Keratinocyte (primary cell): ENCODE measurements around the gene FRMD4B.
A peak's percentile ranks its signal among the peaks of the same experiment; 100 is the strongest.

Experiments
- CTCF ChIP-seq, 3 experiments: IDR thresholded peaks in 1 of 3; conservative IDR thresholded peaks in 1 of 3; optimal IDR thresholded peaks in 1 of 3; 2 replicates in 2 of 3; 3 replicates in 1 of 3; pipeline versions ENCODE3 to v1.5.1; 2011; ENCODE audit warnings: low read length in 3 of 3, mild to moderate bottlenecking in 3 of 3, moderate library complexity in 2 of 3, control low read depth in 1 of 3, inconsistent platforms in 1 of 3; ENCODE audit not compliant: insufficient read depth in 2 of 3; ENCODE audit errors: extremely low read depth in 1 of 3
- EZH2 ChIP-seq: IDR thresholded peaks from one replicate; pipeline ENCODE4 v1.6.1; 2012; ENCODE audit warnings: inconsistent platforms, mild to moderate bottlenecking, low read length, moderate library complexity

DNA sequence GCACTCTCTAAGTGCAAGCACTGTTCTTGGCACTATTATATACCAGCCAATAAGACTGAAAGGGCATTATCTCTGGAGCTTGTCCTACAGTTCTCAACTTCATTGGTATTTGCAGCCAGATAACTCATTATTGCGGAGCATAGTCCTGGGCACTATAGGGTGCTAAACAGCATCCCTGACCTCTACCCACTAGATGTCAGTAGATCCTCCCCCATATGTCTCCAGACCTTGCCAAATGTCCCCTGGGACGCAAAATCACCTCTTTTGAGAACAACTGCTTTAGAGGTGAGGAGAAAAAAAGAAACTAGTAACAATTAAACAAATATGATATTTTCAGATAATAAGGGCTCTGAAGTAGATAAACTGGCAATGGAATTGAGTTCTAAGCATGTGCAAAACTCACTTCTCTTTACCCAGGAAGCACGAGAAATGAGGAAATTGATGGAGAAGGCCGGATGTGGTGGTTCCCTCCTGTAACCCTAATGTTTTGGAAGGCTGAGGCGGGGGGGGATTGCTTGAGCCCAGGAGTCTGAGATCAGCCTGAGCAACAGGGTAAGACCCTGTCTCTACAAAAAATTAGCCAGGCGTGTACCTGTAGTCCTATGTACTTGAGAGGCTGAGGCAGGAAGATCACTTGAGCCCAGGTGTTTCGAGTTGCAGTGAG lies 61.4 kb downstream of the FRMD4B start:
- peak; percentile 29 to 54 (median 38) for TF ChIP-seq CTCF (optimal IDR thresholded peaks at IDR 0.05 in 1 of 3, IDR thresholded peaks at IDR 0.05 in 1 of 3, conservative IDR thresholded peaks at IDR 0.05 in 1 of 3; ENCODE audit: extremely low read depth in 1 of 3, insufficient read depth in 2 of 3, low read length in 3 of 3)
- TF ChIP-seq EZH2, result no peak
